Cardiac ventricle fibroblast (primary cell): Measurements from ENCODE around the gene FKBP15. TPM values are rescaled to one million over a fixed set of nuclear protein-coding genes. Genes with fewer than 3 reads are reported as not detected.

Experiments
- total RNA-seq: library from RNA; depleted of rRNA; stranded (reverse); fragments of >200 nt; gene quantifications from 2 replicates; pipeline ENCODE4 v1.2.3, GENCODE V29; 2015

The FKBP15 gene
- 14.3 and 17.8 TPM in 2 replicates for total RNA-seq

DNA sequence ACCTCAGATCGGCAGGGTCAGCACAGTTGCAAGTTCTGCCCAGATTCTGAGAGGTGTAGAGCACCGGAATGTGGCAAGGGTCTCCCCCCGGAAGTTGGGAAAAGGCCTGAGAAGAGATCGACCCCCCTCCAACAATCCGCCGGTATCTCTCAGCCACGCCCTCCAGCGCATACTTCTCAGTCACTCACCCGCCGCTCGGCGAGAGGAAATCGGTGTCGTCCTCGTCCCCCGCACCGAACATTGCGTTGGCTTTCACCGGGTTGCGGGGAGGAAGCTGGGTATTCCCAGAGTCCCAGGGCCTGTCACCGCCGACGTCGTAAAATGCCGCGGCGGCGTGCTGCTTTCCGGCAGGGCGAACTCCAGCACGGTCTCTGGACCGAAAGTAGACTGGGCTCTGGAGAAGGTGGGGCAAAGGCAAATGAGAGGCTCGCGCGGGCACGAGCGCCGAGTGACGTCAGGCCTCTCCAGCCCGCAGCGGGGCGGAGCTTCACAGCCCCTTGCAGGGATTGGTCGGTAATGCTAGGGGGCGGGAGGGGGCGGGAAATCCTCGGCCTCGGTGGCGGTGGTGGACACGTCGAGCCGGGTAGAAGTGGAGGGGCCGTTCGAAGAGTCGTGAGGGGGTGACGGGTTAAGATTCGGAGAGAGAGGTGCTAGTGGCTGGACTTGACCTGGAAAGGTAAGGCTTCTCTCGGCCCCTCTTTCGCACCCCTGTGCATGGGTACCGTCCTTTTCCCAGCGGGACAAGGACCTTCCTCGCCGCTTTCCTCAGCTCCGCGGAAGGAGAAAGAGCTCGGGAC lies at the start of gene FKBP15, which contains the start of gene SLC31A1:
Gene FKBP15 (minus strand): TSS at position 275 of the 797 bp plus-strand sequence. CDS start 34 bp downstream, at position 241.
Gene SLC31A1 (plus strand): TSS at position 542 of the 797 bp plus-strand sequence. CDS start 34,605 bp downstream, outside the sequence.

DNA sequence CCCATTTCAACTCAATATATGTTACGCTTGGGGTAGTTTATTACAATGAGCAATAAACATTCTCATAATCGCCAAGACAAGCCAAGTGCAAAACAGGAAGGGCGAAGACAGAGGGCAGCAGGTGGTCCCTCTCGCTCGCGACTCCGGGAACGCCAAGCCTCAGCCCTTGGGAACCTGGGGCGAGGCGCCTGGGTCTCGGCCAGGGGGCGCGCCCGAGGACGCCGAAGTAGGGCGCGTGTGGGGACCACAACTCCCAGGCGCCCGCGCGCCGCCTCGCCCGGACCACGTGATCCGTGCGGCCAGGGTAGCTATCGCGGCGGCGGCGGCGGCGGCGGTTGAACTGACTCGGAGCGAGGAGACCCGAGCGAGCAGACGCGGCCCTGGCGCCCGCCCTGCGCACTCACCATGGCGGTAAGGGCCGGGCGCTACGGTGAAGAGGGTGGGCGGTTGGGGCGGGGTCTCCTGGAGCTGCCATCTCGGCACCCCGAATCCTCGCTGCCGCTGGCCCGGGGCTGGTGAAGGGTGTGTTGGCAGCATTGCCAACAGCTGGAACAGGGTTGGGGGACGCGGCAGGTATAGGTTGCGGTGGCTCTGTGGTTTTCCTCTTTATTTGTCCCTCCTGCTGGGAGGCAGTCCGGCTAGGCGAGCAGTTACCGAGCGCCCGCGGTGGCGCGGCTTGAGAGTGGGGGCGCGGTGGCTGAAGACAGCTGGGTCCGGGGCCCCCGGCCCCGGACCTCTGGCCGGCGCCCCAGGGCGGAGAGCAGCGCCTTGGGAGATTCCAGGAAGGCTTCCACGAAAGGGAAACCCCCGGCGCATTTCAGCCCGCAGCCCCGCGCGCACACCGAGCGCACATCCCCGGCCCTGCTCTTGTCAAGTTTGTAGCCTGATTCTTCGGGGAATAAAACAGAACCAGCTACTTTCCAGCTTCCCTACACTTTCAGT lies 70.1 kb downstream of the FKBP15 start, which contains the start of gene SLC31A2:
Gene SLC31A2 (plus strand): TSS at position 338 of the 942 bp plus-strand sequence. CDS start 68 bp downstream, at position 406.

Other genes with a start within 250 kb of the FKBP15 start
- gene ZNF883, start 209.1 kb downstream of the FKBP15 start, total RNA-seq, result 1.7 and 1.8 TPM in 2 replicates
- gene ZFP37, start 164.6 kb downstream of the FKBP15 start, total RNA-seq, result 1.1 and 1.4 TPM in 2 replicates
- gene SLC31A2, start 70.3 kb downstream of the FKBP15 start, total RNA-seq, result 3.0 and 3.7 TPM in 2 replicates
- gene SLC31A1, start 267 bp upstream of the FKBP15 start, total RNA-seq, result 19.0 and 20.5 TPM in 2 replicates
- 34.8 and 38.0 TPM in 2 replicates for gene CDC26, start 54.3 kb upstream of the FKBP15 start, total RNA-seq
- 16.5 and 19.2 TPM in 2 replicates for gene PRPF4, start 54.4 kb upstream of the FKBP15 start, total RNA-seq
- gene RNF183, start 82.1 kb upstream of the FKBP15 start, total RNA-seq, result not detected in 2 replicates
- gene WDR31, start 119.0 kb upstream of the FKBP15 start, total RNA-seq, result 0.81 and 0.98 TPM in 2 replicates
- not detected in 2 replicates for gene BSPRY, start 128.3 kb upstream of the FKBP15 start, total RNA-seq
- gene HDHD3, start 155.7 kb upstream of the FKBP15 start, total RNA-seq, result 9.6 and 10.0 TPM in 2 replicates
- 21.7 and 25.5 TPM in 2 replicates for gene ALAD, start 180.0 kb upstream of the FKBP15 start, total RNA-seq
- gene POLE3, start 189.4 kb upstream of the FKBP15 start, total RNA-seq, result 13.5 and 19.0 TPM in 2 replicates
- 0.24 and 0.44 TPM in 2 replicates for gene C9orf43, start 189.5 kb upstream of the FKBP15 start, total RNA-seq
- 15.5 and 27.3 TPM in 2 replicates for gene RGS3, start 242.4 kb upstream of the FKBP15 start, total RNA-seq